ENCODE measurements around the gene DTNA.

Gene DTNA

GRCh38 chr18:34773961-34774766 is 64.1 kb downstream of the DTNA start:
- DNase-seq, result no peak

GRCh38 chr18:34775461-34775860 is 65.4 kb downstream of the DTNA start:
- no peak for DNase-seq

- no peak for DNase-seq
Observed at GRCh38 chr18:34779112-34779511, 69.0 kb downstream of the DTNA start.

GRCh38 chr18:34780856-34781255 is 70.8 kb downstream of the DTNA start:
- no peak for DNase-seq

- DNase-seq, result no peak
Observed at GRCh38 chr18:34783501-34783900, 73.4 kb downstream of the DTNA start.

- DNase-seq, result no peak
Observed at GRCh38 chr18:34786162-34786741, 76.2 kb downstream of the DTNA start.

GRCh38 chr18:34787931-34788532 is 77.9 kb downstream of the DTNA start:
- peak; percentile 26 for DNase-seq

- DNase-seq, result no peak
Observed at GRCh38 chr18:34789768-34790344, 79.8 kb downstream of the DTNA start.

GRCh38 chr18:34794348-34794747 is 84.2 kb downstream of the DTNA start:
- no peak for DNase-seq

GRCh38 chr18:34795070-34795732 is 85.1 kb downstream of the DTNA start:
- no peak for DNase-seq

- DNase-seq, result no peak
Observed at GRCh38 chr18:34796035-34796657, 86.0 kb downstream of the DTNA start.

- DNase-seq, result no peak
Observed at GRCh38 chr18:34799291-34799690, 89.2 kb downstream of the DTNA start.

GRCh38 chr18:34800381-34800780 is 90.3 kb downstream of the DTNA start:
- no peak for DNase-seq

GRCh38 chr18:34801774-34802173 is 91.7 kb downstream of the DTNA start:
- no peak for DNase-seq

- DNase-seq, result no peak
Observed at GRCh38 chr18:34802959-34803358, 92.9 kb downstream of the DTNA start.

- no peak for DNase-seq
Observed at GRCh38 chr18:34803877-34804400, 93.8 kb downstream of the DTNA start.

- no peak for DNase-seq
Observed at GRCh38 chr18:34805103-34805877, 95.2 kb downstream of the DTNA start.

- no peak for DNase-seq
Observed at GRCh38 chr18:34805878-34806351, 95.8 kb downstream of the DTNA start.

GRCh38 chr18:34806527-34806926 is 96.4 kb downstream of the DTNA start:
- no peak for DNase-seq

- DNase-seq, result no peak
Observed at GRCh38 chr18:34807106-34807796, 97.2 kb downstream of the DTNA start.

GRCh38 chr18:34808389-34808788 is 98.3 kb downstream of the DTNA start:
- DNase-seq, result no peak
